MCF 10A (cell line): Measurements from ENCODE around the gene STRBP. TPM values are rescaled to one million over a fixed set of nuclear protein-coding genes. Genes with fewer than 3 reads are reported as not detected.

Experiments used
- BruUV-seq: library from RNA; stranded (reverse); fragments of 400-500 nt; replicated peaks from 2 replicates; lab custom pipeline; 2021; lab: Mats Ljungman, UMichigan
- CTCF ChIA-PET: fragments of 300-600 bp; sonication (Branson Sonifier 250); formaldehyde crosslinking; extraction: SDS; loops from one replicate; lab custom pipeline; 2021; ENCODE audit warnings: antibody characterized with exemption, inconsistent platforms; lab: Yijun Ruan, JAX
- POLR2A ChIA-PET: fragments of 300-600, 350-650 bp; sonication (Branson Sonifier 250); formaldehyde crosslinking; extraction: SDS; loops from one replicate; lab custom pipeline; 2020; ENCODE audit warnings: antibody characterized with exemption, inconsistent platforms; lab: Yijun Ruan, JAX
- DNase-seq: peaks from one replicate; pipeline ENCODE4 v3.0.0-alpha.2; 2018; ENCODE audit not compliant: unreplicated experiment
- H3K27ac Mint-ChIP-seq: one replicate; pipeline ENCODE4 v1.8.0; 2022; ENCODE audit warnings: mild to moderate bottlenecking, low read depth, mixed read lengths; ENCODE audit not compliant: unreplicated experiment
- H3K27me3 Mint-ChIP-seq: one replicate; pipeline ENCODE4 v1.8.0; 2022; ENCODE audit warnings: mixed read lengths; ENCODE audit not compliant: insufficient read depth, unreplicated experiment
- H3K36me3 Mint-ChIP-seq: one replicate; pipeline ENCODE4 v1.8.0; 2022; ENCODE audit warnings: mild to moderate bottlenecking, moderate library complexity, mixed read lengths; ENCODE audit not compliant: insufficient read depth, unreplicated experiment
- H3K4me1 Mint-ChIP-seq: one replicate; pipeline ENCODE4 v1.8.0; 2022; ENCODE audit warnings: mixed read lengths; ENCODE audit not compliant: insufficient read depth, unreplicated experiment
- H3K4me3 Mint-ChIP-seq: one replicate; pipeline ENCODE4 v1.8.0; 2022; ENCODE audit warnings: mild to moderate bottlenecking, moderate library complexity, mixed read lengths; ENCODE audit not compliant: unreplicated experiment
- H3K9me3 Mint-ChIP-seq: one replicate; pipeline ENCODE4 v1.8.0; 2022; ENCODE audit warnings: mixed read lengths; ENCODE audit not compliant: unreplicated experiment
- intact Hi-C: fragments of 100-400 bp; cut with micrococcal nuclease; formaldehyde crosslinking; loops from 2 replicates; pipeline ENCODE4 v1.14.1; 2022
- total RNA-seq: library from RNA; stranded (reverse); gene quantifications from 2 replicates; pipeline ENCODE4 v1.2.3, GENCODE V29; 2022
- TF ChIP-seq, protein P1 (sequence below): fragments of 200-600 bp; IDR thresholded peaks from one replicate; pipeline ENCODE4 v1.8.0; 2022; ENCODE audit warnings: antibody characterized with exemption, mild to moderate bottlenecking; ENCODE audit not compliant: unreplicated experiment

Gene STRBP
- total RNA-seq, 1 experiment from 2014 or later: 9.4 TPM

DNA sequence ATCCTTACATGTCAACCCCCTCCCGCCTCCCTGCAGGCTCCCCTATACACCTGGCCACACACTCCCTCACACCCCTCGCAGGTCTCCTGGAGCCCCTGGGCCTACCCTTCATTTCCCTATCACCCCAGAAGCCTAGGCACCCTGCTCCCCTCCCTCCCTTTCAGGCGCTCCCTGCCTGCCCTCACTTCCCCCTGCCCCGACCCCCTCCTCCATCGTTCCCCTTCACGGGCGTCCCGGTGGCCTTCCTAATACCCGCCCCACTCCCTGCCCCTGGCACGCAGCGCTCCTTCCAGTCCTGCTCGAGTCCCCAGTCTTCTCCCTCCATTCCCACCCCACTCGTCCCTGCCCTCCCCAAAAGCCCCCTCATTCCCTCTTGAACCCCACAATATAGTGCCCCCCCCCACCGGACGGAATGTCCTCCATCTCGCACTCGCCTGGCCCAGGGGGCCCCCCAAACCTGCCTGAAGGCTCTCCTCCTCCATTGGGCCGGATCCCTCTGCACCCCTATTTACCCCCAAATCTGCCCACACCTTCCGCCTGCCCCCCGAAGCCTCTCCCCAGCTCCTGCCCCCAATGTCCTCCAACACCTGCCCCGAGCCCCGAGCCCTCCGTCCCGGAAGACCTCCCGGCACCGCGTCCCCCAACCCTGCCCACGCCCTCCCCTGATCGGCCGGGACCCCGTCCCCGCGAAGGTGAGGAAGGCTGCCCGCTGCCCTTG is 746 bp downstream of the STRBP start:
- ChIA-PET POLR2A (no interaction called here), CTCF (no interaction called here)
- Mint-ChIP-seq H3K27ac (no peak overlapping the region), H3K27me3 (no peaks in the 10 kb centered on the region), H3K4me1 (peaks cover 6% of the 10 kb centered on the region), H3K4me3 (peak overlapping the region; percentile 67), H3K9me3 (no peaks in the 10 kb centered on the region), H3K36me3 (no peaks in the 10 kb centered on the region)
- TF ChIP-seq, protein P1, sequence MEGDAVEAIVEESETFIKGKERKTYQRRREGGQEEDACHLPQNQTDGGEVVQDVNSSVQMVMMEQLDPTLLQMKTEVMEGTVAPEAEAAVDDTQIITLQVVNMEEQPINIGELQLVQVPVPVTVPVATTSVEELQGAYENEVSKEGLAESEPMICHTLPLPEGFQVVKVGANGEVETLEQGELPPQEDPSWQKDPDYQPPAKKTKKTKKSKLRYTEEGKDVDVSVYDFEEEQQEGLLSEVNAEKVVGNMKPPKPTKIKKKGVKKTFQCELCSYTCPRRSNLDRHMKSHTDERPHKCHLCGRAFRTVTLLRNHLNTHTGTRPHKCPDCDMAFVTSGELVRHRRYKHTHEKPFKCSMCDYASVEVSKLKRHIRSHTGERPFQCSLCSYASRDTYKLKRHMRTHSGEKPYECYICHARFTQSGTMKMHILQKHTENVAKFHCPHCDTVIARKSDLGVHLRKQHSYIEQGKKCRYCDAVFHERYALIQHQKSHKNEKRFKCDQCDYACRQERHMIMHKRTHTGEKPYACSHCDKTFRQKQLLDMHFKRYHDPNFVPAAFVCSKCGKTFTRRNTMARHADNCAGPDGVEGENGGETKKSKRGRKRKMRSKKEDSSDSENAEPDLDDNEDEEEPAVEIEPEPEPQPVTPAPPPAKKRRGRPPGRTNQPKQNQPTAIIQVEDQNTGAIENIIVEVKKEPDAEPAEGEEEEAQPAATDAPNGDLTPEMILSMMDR: no peak
- intact Hi-C loops: no loop called here
- no peak for DNase-seq
- BruUV-seq: no TSS peak

DNA sequence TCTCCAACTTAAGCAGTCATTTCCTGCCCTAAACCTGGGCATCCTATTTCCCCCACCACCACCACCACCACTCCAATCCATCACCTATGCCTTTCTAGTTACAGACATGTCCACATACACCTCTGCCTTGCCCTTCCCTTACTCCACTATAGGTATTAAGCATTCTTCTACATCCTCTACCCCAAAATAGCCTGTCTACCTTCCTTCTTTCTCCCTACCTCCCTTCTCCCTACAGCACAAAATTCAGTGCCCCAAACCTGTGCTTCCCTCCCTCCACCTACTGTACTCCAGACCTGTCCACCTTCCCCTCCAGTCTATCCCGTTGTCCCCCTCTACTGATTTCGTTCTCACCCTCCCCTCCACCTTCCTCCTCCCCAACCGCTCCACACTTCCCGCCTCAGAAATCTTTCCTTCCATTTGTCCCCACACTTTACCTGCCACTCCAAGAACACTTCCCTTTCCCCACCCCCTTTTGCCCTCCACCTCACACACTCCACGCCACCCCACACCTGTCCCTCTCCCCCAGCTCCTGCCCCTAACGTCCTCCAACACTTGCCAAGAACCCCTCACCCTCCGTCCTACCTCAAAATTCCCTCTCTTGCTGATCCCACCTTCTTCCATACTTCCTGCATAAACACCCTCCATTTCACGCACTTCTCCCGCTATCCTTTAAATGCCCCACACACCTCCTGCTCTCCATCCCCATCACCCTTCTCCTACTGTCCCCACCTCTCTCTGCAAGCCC is 1.6 kb downstream of the STRBP start:
- H3K27me3 Mint-ChIP-seq: no peaks in the 10 kb centered on the region
- H3K4me1 Mint-ChIP-seq: peaks cover 6% of the 10 kb centered on the region
- CTCF ChIA-PET: no interaction called here
- DNase-seq: no peak
- TF ChIP-seq, protein P1: no peak
- no TSS peak for BruUV-seq
- POLR2A ChIA-PET: no interaction called here
- intact Hi-C loops: no loop called here
- H3K4me3 Mint-ChIP-seq: peak overlapping the region; percentile 67
- H3K9me3 Mint-ChIP-seq: no peaks in the 10 kb centered on the region
- no peak overlapping the region for H3K27ac Mint-ChIP-seq
- no peaks in the 10 kb centered on the region for H3K36me3 Mint-ChIP-seq

DNA sequence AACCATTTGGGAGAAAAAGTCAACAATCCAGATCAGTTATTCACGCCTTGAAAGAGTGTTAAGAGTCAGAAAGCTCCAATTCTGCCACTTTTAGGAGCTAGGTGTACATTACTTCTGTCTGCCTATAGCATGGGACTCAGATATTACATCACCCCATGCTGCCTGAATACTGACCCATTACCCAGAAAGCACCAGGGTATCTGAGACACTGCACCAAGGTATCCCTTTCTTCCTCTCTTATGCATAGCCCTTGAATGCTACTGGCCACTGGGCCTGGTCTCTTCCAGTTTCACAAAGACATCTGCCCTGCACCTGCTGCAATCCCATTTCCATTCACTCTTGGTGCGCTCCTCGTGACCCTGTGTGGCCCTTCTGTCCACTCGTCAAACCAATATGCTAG is 2.6 kb downstream of the STRBP start:
- H3K27me3 Mint-ChIP-seq: no peaks in the 10 kb centered on the region
- DNase-seq: no peak
- POLR2A ChIA-PET: no interaction called here
- no peaks in the 10 kb centered on the region for H3K9me3 Mint-ChIP-seq
- H3K4me3 Mint-ChIP-seq: no peak overlapping the region
- intact Hi-C loops: no loop called here
- no TSS peak for BruUV-seq
- TF ChIP-seq, protein P1: no peak
- no peaks in the 10 kb centered on the region for H3K36me3 Mint-ChIP-seq
- H3K27ac Mint-ChIP-seq: no peak overlapping the region
- H3K4me1 Mint-ChIP-seq: peaks cover 6% of the 10 kb centered on the region
- CTCF ChIA-PET: no interaction called here

DNA sequence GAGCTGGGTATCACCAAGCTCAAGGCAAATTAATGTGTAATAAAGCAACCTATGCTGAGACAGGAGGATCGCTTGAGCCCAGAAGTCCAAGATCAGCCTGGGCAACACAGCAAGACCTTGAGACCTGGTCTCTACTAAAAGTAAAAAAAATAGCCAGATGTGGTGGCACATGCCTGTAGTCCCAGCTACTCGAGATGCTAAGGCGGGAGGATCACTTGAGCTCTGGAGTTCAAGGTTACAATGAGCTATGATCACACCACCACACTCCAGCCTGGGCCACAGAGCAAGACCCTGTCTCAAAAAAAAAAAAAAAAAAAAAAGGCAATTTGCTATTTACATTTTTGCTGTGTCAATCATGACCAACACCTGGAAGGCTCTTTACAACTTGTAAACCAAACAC is 5.2 kb downstream of the STRBP start:
- Mint-ChIP-seq H3K27ac (no peak overlapping the region), H3K4me1 (peaks cover 6% of the 10 kb centered on the region), H3K36me3 (no peaks in the 10 kb centered on the region), H3K9me3 (no peaks in the 10 kb centered on the region), H3K27me3 (no peaks in the 10 kb centered on the region), H3K4me3 (no peak overlapping the region)
- ChIA-PET POLR2A (interaction anchor here (0.6 to 1.0 kb wide), 2 partner anchors 14 to 16 kb away, joined by 3 read pairs; no protein-coding TSS in a partner anchor), CTCF (interaction anchor here (1.3 to 1.4 kb wide), 2 partner anchors 86 to 183 kb away, joined by 3 to 4 read pairs; no protein-coding TSS in a partner anchor)
- DNase-seq: no peak
- TF ChIP-seq, protein P1: no peak
- intact Hi-C loops: no loop called here
- no TSS peak for BruUV-seq
